Stimulated activated naive CD8-positive, alpha-beta T cell treated with anti-CD3 and anti-CD28 coated beads, Interleukin-15, Interleukin-2, amounts not matched to agents 100 U/mL and 50 U/mL, for 24 hours (primary cell): Measurements from ENCODE around the gene ATG9B.
"Not testable (repeated sequence)": the region's sequence is repeated elsewhere in the genome, so short reads cannot be mapped to it uniquely, and the experiment has no call there.

ENCODE experiments used
- ATAC-seq: fragments of 150-1000 bp; cut with Tn5 transposase; one replicate; pipeline ENCODE4 v1.10.0; 2021
- DNase-seq: peaks from one replicate; pipeline ENCODE4 v3.0.0; 2021

Gene ATG9B

GRCh38 chr7:151014950-151015349 is 9.3 kb downstream of the ATG9B start:
- DNase-seq (no peak), ATAC-seq (no peak)

- ATAC-seq = peak; percentile 42
- DNase-seq = peak; percentile 88
These were observed 10.4 kb downstream of the ATG9B start for GRCh38 chr7:151013733-151014497.

DNA sequence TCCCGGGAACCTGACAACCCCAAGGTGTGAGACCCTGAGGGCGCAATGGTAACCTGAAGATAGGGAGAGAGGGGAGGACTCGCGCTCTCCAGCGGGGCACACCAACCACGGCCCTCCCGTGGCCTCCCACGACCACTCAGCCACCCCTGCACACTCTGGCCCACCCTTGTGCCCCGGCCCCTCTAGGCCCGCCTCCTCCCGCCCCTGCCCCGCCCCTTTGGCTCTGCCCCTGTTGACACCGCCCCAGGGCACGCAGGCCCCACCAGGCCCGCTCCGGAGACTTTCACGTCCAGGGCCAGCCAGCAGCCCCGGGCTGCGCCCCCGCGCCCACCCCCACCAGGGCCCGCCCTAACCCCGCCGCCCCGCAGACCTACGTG is 10.9 kb downstream of the ATG9B start:
- DNase-seq (no peak), ATAC-seq (peak; percentile 0)

GRCh38 chr7:151012911-151013347 is 11.4 kb downstream of the ATG9B start:
- no peak for ATAC-seq
- DNase-seq = no peak

- no peak for ATAC-seq
- DNase-seq = no peak
These were observed 12.1 kb downstream of the ATG9B start for GRCh38 chr7:151012031-151012692.

- not testable (repeated sequence) for ATAC-seq, DNase-seq
These were observed 12.7 kb downstream of the ATG9B start for GRCh38 chr7:151011616-151012015.

GRCh38 chr7:151011097-151011409 is 13.2 kb downstream of the ATG9B start:
- DNase-seq (no peak), ATAC-seq (no peak)

DNA sequence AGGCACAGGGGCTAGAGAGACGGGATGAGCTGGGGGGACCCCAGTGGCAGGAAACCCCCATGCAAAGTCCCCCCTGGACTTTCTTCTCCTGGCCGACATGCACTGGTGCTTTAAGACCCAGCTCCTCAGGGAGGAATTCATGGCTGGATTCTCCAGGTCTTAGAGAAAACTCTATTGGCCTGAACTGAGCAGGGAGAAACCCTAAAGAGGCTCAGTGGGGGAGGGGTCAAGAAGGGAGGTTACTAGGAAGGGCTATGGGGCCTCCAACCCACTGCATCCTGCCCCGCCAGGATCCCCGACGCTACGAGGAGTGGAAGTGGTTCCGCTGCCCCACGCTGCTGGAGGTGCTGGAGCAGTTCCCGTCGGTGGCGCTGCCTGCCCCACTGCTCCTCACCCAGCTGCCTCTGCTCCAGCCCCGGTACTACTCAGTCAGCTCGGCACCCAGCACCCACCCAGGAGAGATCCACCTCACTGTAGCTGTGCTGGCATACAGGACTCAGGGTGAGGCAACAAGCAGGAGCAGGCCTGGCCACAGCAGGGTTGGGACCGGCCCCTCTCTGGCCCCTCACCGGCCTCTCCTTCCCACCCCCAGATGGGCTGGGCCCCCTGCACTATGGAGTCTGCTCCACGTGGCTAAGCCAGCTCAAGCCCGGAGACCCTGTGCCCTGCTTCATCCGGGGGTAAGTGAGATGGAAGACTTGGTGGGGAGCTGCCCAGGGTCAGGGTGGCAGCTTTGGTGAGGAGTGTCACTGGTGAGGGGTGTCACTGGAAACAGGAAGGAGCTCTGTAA is 13.8 kb downstream of the ATG9B start:
- peak; percentile 48 for DNase-seq
- no peak for ATAC-seq

GRCh38 chr7:151010037-151010306 is 14.3 kb downstream of the ATG9B start:
- ATAC-seq (no peak), DNase-seq (no peak)

- DNase-seq (peak; percentile 33), ATAC-seq (no peak)
These were observed 14.8 kb downstream of the ATG9B start for GRCh38 chr7:151009327-151010036.

DNA sequence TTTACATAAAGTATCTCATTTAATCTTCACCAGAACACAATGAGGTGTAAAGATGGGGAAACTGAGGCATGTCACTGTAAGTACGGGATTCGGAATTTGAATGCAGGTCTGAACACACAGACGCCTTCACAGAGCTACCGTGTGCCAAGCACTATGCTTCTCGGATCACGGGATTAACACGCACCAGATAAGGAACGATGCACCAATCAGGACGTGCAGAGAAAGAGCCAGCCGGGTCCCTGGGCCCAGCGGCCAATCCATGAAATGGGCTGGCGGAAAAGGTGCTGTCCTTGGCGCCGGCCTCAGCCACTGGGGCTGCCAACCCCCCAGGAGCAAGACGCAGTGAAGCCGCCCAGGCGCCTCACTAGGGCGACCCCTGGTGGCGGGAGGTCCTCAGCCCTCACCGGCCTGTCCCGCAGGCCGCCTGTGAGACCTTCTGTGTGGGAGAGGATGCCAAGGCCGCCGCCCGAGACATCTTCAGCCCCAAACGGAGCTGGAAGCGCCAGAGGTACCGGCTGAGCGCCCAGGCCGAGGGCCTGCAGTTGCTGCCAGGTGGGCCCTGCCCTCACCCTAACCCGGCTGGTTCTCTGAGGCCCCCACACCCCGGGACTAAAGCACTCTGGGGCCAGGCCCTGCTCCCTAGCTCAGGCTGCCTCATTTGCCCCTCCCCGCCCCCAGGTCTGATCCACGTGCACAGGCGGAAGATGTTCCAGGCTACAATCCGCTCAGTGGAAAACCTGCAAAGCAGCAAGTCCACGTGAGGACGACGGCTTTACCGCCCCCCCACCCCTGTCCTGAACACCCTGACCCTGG is 15.6 kb downstream of the ATG9B start:
- ATAC-seq (peak; percentile 80), DNase-seq (peak; percentile 92)

GRCh38 chr7:151008143-151008510 is 16.2 kb downstream of the ATG9B start:
- ATAC-seq = no peak
- no peak for DNase-seq

- no peak for DNase-seq
- no peak for ATAC-seq
These were observed 16.8 kb downstream of the ATG9B start for GRCh38 chr7:151007469-151007898.

DNA sequence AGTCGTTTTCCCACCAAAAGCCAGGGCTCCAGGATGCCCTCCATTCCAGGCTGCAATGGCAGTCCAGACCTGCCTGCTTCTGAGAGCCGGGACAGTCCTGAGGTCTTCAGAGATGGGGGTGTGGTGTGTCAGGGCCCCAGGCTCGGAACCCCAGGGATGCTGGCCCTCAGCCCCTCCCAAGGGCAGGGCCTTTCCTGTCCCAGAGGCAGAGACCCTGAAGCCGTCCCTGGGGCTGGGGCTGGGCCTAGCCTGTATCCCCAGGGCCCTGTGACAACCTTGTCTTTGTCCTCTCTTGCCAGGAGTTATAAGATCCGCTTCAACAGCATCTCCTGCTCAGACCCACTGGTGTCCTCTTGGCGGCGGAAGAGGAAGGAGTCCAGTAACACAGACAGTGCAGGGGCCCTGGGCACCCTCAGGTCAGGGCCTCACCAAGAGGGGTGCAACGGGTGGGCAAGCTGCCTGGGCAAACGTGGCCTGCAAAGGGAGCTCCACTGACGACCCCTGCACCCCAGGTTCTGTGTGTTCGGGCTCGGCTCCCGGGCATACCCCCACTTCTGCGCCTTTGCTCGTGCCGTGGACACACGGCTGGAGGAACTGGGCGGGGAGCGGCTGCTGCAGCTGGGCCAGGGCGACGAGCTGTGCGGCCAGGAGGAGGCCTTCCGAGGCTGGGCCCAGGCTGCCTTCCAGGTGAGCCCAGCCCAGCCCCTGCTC is 17.5 kb downstream of the ATG9B start:
- DNase-seq = no peak
- ATAC-seq = no peak

DNA sequence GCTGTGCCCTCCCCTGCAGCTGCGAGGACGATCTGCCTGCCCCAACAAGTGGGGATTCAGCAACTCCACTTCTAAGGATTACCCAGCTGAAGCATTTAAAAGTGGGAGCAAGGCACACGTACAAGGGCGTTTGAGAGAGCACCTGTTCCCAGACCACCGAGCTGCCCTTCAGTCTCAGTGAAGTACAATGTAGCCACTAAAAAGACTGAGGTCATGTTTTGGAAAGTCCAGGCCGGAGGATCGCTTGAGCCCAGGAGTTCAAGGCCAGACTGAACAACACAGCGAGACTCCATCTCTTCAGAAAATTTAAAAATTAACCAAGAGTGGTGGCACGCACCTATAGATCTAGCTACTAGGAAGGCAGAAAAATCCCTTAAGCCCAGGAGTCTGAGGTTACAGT is 18.7 kb downstream of the ATG9B start:
- no peak for DNase-seq

DNA sequence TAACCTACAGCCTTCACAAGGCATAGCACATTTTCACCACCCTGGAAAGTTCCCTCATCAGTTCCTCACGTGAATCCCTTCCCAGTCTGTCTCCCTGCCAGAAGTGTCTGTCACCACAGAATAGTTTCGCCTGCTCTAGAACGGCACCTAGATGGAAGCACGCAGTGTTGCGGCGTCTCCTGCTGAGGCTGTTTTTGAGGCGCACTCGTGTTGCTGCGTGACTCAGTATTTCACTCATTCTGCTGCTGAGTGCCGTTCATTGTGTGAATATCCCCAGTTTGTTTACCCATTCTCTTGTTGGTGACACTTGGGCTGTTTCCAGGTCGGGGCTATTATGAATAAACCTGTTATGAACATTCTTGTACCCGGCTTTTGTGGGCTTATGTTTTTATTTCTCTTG is 20.7 kb downstream of the ATG9B start:
- no peak for ATAC-seq

More for the DNA sequence above, 18.7 kb downstream of the ATG9B start:
- no peak for ATAC-seq

GRCh38 chr7:151001546-151001945 is 22.7 kb downstream of the ATG9B start:
- DNase-seq (no peak), ATAC-seq (no peak)

More for the DNA sequence above, 20.7 kb downstream of the ATG9B start:
- no peak for DNase-seq

DNA sequence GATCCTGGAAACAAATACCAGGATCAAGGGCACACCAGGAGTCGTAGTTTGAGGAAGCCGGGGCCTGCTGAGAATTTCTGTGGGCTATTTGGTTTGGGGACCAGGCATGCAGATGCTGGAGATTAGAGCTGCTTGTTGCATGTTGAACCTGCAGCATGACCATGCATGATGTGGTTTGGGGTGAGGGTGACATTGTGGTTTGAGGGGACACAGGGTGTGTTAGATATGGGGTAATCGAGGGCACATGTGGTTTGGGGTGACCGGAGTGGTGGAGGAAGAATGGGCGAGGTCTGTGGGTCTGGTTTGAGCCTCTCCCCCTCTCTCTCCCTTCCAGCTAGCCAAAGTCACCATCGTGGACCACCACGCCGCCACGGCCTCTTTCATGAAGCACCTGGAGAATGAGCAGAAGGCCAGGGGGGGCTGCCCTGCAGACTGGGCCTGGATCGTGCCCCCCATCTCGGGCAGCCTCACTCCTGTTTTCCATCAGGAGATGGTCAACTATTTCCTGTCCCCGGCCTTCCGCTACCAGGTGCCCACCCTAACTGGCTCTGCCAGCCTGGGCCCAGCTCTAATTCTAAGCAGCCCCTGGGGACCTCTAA is 23.3 kb downstream of the ATG9B start:
- ATAC-seq (no peak), DNase-seq (no peak)

DNA sequence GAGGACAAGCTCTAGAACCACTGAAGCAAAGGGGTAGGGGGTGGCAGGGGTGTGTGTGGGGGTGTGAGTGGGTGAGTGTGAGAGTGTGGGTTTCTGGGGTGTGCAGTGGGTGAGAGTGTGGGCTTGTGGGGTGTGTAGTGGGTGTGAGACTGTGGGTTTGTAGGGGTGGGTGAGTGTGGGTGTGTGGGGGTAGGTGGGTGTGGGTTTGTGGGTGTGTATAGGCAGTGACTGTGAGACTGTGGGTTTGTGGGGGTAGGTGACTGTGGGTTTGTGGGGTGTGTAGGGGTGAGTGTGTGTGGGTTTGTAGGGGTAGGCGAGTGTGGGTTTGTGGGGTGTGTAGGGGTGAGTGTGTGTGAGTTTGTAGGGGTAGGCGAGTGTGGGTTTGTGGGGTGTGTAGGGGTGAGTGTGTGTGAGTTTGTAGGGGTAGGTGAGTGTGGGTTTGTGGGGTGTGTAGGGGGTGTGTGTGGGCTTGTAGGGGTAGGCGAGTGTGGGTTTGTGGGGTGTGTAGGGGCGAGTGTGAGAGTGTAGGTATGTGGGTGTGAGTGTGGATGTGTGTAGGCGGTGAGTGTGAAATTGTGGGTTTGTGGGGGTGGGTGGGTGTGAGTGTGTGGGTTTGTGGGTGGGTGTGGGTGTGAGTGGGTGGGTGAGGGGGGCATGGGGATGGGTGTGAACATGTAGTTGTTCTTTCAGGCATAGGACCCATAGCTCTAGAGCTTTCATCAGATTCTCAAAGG is 24.6 kb downstream of the ATG9B start:
- DNase-seq (no peak), ATAC-seq (no peak)

DNA sequence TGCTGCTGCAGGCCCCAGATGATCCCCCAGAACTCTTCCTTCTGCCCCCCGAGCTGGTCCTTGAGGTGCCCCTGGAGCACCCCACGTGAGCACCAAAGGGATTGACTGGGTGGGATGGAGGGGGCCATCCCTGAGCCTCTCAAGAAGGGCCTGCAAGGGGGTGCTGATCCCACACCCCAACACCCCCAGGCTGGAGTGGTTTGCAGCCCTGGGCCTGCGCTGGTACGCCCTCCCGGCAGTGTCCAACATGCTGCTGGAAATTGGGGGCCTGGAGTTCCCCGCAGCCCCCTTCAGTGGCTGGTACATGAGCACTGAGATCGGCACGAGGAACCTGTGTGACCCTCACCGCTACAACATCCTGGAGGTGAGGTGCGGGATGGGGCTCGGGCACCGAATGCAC is 25.3 kb downstream of the ATG9B start:
- DNase-seq (no peak), ATAC-seq (no peak)
